Transverse colon (tissue), 4 donors: ENCODE measurements around the gene CORO2B.
A peak's percentile ranks its signal among the peaks of the same experiment; 100 is the strongest.
"Not testable (repeated sequence)": the region's sequence is repeated elsewhere in the genome, so short reads cannot be mapped to it uniquely, and the experiment has no call there.

Source experiments
- EP300 ChIP-seq: sonication (generic); formaldehyde crosslinking; IDR thresholded peaks from one replicate; pipeline ENCODE4 v1.6.1; 2017; ENCODE audit warnings: antibody characterized with exemption, low read depth
- POLR2A ChIP-seq: fragments of 450-650 bp; IDR thresholded peaks from one replicate; pipeline ENCODE4 v1.6.1; 2016; ENCODE audit warnings: antibody characterized with exemption, mild to moderate bottlenecking, moderate library complexity
- POLR2AphosphoS5 ChIP-seq, 3 donors: sonication (generic); formaldehyde crosslinking; IDR thresholded peaks; one replicate each; pipeline ENCODE4 v1.6.1; 2016; ENCODE audit warnings: antibody characterized with exemption in 3 of 3
- TF ChIP-seq, protein P1 (sequence below), 5 experiments: fragments of 200-600 bp in 3 of 5; fragments of 450-650 bp in 2 of 5; sonication (generic) in 3 of 5; IDR thresholded peaks; 1 replicate in 2 of 5; 2 replicates in 3 of 5; pipeline ENCODE4 v1.5.1; 2016 to 2017; ENCODE audit warnings: antibody characterized with exemption in 5 of 5, inconsistent platforms in 3 of 5, mild to moderate bottlenecking in 2 of 5, moderate library complexity in 1 of 5

DNA sequence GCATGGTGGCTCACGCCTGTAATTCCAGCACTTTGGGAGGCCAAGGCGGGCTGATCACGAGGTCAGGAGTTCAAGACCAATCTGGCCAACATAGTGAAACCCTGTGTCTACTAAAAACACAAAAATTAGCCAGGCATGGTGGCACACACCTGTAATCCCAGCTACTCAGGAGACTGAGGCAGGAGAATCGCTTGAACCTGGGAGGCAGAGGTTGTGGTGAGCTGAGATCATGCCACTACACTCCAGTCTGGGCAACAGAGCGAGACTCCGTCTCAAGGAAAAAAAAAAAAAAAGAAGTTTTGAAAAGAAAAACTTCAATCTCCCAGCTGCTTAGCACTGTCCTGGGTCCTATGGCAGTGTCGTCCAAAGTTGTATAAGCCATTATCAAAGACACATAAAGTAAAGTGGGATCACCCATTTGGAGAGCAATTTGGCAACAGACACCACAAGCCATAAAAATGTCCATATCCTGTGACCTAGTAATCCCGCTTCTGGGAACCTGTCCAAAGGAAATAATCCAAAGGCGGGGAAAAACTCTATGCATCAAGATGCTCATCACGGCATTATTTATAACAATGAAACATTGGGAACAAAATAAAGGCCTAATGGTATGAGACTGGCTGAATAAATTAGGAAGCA, 26.2 kb downstream of the CORO2B start:
- TF ChIP-seq, protein P1, sequence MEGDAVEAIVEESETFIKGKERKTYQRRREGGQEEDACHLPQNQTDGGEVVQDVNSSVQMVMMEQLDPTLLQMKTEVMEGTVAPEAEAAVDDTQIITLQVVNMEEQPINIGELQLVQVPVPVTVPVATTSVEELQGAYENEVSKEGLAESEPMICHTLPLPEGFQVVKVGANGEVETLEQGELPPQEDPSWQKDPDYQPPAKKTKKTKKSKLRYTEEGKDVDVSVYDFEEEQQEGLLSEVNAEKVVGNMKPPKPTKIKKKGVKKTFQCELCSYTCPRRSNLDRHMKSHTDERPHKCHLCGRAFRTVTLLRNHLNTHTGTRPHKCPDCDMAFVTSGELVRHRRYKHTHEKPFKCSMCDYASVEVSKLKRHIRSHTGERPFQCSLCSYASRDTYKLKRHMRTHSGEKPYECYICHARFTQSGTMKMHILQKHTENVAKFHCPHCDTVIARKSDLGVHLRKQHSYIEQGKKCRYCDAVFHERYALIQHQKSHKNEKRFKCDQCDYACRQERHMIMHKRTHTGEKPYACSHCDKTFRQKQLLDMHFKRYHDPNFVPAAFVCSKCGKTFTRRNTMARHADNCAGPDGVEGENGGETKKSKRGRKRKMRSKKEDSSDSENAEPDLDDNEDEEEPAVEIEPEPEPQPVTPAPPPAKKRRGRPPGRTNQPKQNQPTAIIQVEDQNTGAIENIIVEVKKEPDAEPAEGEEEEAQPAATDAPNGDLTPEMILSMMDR (IDR thresholded peaks at IDR 0.05), result not testable (repeated sequence)
- TF ChIP-seq POLR2A, EP300: not testable (repeated sequence)
- TF ChIP-seq POLR2AphosphoS5 (IDR thresholded peaks at IDR 0.05), result peak in 1 of 3 donors; percentile 36
